ENCODE data around the gene SKIL. TPM values are rescaled to one million over a fixed set of nuclear protein-coding genes. Genes with fewer than 3 reads are reported as not detected.

SKIL gene
- total and polyA plus RNA-seq, 2 experiments from 2014 or later: 141 to 358 TPM

DNA sequence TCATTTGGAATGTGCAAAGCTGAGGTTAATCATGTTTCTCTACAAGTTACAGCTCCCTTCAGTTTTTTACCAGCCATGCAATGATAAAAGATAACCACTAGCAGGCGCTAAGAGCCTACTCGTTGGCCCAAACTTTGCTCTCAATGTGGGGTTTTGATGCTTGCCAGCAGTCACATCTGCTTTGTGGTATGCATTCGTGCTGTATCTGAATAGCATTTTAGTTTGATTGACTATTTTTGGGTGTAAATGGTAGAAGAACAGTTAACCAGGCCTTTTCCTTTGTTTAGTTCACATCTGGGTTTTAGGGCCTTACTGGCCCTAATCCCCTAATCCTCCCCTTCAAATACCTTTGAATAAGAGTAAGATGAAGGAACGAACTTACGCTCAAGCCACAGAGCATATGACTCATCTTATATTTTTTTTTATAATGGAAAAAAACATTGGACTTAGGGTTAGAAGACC, 56.7 kb downstream of the SKIL start:
- Mint-ChIP-seq H3K27ac (no peak overlapping the region), H3K4me1 (peaks cover 11% of the 10 kb centered on the region), H3K9me3 (0 out of 3 replicates have a peak, but pooled peaks cover 2% of the 10 kb centered on the region), H3K4me3 (no peak overlapping the region), H3K36me3 (ENCODE audit: low read depth) (peaks cover 3% of the 10 kb centered on the region; the same call in 1 of the 3 replicates), H3K27me3 (ENCODE audit: insufficient read depth, low read depth, poor library complexity) (peaks cover 21% of the 10 kb centered on the region)
- peak; percentile 86 for DNase-seq (ENCODE audit: low spot score)
- Histone ChIP-seq H3K27me3 (ENCODE audit: insufficient read depth) (peaks cover 32% of the 10 kb centered on the region), H3K9me2 (ENCODE audit: insufficient read depth) (0 out of 2 replicates have a peak, but pooled peaks cover 4% of the 10 kb centered on the region), H4K20me1 (replicated peaks; ENCODE audit: insufficient read depth) (no peaks in the 10 kb centered on the region), H3K4me3 (no peak overlapping the region), H3K4me2 (no peak overlapping the region), H3K4me1 (ENCODE audit: insufficient read depth) (peaks cover 8% of the 10 kb centered on the region; the same call in 1 of the 2 replicates), H3K79me2 (replicated peaks; ENCODE audit: insufficient read depth) (no peaks in the 10 kb centered on the region), H3K27ac (ENCODE audit: low read depth) (no peak overlapping the region), H3F3A (replicated peaks; ENCODE audit: low read depth) (peaks cover 14% of the 10 kb centered on the region), H3K36me3 (ENCODE audit: insufficient read depth) (no peaks in the 10 kb centered on the region), H2AFZ (no peak overlapping the region)
- peak; percentile 11 for ATAC-seq
- TF ChIP-seq, protein P1, sequence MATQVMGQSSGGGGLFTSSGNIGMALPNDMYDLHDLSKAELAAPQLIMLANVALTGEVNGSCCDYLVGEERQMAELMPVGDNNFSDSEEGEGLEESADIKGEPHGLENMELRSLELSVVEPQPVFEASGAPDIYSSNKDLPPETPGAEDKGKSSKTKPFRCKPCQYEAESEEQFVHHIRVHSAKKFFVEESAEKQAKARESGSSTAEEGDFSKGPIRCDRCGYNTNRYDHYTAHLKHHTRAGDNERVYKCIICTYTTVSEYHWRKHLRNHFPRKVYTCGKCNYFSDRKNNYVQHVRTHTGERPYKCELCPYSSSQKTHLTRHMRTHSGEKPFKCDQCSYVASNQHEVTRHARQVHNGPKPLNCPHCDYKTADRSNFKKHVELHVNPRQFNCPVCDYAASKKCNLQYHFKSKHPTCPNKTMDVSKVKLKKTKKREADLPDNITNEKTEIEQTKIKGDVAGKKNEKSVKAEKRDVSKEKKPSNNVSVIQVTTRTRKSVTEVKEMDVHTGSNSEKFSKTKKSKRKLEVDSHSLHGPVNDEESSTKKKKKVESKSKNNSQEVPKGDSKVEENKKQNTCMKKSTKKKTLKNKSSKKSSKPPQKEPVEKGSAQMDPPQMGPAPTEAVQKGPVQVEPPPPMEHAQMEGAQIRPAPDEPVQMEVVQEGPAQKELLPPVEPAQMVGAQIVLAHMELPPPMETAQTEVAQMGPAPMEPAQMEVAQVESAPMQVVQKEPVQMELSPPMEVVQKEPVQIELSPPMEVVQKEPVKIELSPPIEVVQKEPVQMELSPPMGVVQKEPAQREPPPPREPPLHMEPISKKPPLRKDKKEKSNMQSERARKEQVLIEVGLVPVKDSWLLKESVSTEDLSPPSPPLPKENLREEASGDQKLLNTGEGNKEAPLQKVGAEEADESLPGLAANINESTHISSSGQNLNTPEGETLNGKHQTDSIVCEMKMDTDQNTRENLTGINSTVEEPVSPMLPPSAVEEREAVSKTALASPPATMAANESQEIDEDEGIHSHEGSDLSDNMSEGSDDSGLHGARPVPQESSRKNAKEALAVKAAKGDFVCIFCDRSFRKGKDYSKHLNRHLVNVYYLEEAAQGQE (IDR thresholded peaks at IDR 0.05; ENCODE audit: unreplicated experiment): no peak
- TF ChIP-seq, protein P2, sequence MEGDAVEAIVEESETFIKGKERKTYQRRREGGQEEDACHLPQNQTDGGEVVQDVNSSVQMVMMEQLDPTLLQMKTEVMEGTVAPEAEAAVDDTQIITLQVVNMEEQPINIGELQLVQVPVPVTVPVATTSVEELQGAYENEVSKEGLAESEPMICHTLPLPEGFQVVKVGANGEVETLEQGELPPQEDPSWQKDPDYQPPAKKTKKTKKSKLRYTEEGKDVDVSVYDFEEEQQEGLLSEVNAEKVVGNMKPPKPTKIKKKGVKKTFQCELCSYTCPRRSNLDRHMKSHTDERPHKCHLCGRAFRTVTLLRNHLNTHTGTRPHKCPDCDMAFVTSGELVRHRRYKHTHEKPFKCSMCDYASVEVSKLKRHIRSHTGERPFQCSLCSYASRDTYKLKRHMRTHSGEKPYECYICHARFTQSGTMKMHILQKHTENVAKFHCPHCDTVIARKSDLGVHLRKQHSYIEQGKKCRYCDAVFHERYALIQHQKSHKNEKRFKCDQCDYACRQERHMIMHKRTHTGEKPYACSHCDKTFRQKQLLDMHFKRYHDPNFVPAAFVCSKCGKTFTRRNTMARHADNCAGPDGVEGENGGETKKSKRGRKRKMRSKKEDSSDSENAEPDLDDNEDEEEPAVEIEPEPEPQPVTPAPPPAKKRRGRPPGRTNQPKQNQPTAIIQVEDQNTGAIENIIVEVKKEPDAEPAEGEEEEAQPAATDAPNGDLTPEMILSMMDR (conservative IDR thresholded peaks at IDR 0.05; ENCODE audit: low read depth in 2 of 2): peak; percentile 99

DNA sequence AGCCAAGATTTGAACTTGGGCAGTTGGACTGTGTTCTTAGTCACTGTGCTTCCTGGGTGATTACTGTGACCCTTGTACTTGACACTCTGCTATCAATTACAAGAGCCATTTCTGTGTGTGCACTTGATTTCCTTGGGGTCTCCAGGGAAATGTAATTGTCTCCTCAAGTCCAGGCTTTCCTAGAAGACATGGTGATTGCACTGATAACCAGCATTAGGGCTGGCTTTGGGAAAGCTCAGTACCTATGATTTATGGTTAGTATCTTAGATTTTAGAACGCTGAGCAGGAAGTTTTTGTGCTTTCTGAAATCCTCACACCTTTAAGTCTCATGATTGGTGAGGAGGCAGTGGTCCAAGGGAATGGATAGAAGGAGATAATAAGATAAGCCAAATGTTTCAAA, 59.6 kb downstream of the SKIL start:
- no peak for DNase-seq (ENCODE audit: low spot score)
- peaks cover 27% of the 10 kb centered on the region for H3K4me1 ChIP-seq (ENCODE audit: insufficient read depth)
- peaks cover 23% of the 10 kb centered on the region for H3F3A ChIP-seq (replicated peaks; ENCODE audit: low read depth)
- H3K4me2 ChIP-seq: no peak overlapping the region
- no peak overlapping the region for H3K4me3 ChIP-seq
- H3K27ac ChIP-seq (ENCODE audit: low read depth): no peak overlapping the region
- ATAC-seq: no peak
- no peaks in the 10 kb centered on the region for H3K36me3 ChIP-seq (ENCODE audit: insufficient read depth)
- H3K9me3 Mint-ChIP-seq: 0 out of 3 replicates have a peak, but pooled peaks cover 2% of the 10 kb centered on the region
- no peak overlapping the region for H3K27ac Mint-ChIP-seq
- peaks cover 25% of the 10 kb centered on the region for H3K4me1 Mint-ChIP-seq
- H3K27me3 ChIP-seq (ENCODE audit: insufficient read depth): peaks cover 59% of the 10 kb centered on the region
- peaks cover 3% of the 10 kb centered on the region; the same call in 1 of the 3 replicates for H3K36me3 Mint-ChIP-seq (ENCODE audit: low read depth)
- H3K9me2 ChIP-seq (ENCODE audit: insufficient read depth): 0 out of 2 replicates have a peak, but pooled peaks cover 4% of the 10 kb centered on the region
- no peaks in the 10 kb centered on the region for H3K79me2 ChIP-seq (replicated peaks; ENCODE audit: insufficient read depth)
- no peaks in the 10 kb centered on the region for H4K20me1 ChIP-seq (replicated peaks; ENCODE audit: insufficient read depth)
- H3K4me3 Mint-ChIP-seq: no peak overlapping the region
- H3K27me3 Mint-ChIP-seq (ENCODE audit: insufficient read depth, low read depth, poor library complexity): peaks cover 38% of the 10 kb centered on the region
- H2AFZ ChIP-seq: no peak overlapping the region
- no peak for TF ChIP-seq POLR2AphosphoS5 (IDR thresholded peaks at IDR 0.05; ENCODE audit: low read depth)
- TF ChIP-seq, protein P2 (conservative IDR thresholded peaks at IDR 0.05; ENCODE audit: low read depth in 2 of 2): no peak
- TF ChIP-seq, protein P3, sequence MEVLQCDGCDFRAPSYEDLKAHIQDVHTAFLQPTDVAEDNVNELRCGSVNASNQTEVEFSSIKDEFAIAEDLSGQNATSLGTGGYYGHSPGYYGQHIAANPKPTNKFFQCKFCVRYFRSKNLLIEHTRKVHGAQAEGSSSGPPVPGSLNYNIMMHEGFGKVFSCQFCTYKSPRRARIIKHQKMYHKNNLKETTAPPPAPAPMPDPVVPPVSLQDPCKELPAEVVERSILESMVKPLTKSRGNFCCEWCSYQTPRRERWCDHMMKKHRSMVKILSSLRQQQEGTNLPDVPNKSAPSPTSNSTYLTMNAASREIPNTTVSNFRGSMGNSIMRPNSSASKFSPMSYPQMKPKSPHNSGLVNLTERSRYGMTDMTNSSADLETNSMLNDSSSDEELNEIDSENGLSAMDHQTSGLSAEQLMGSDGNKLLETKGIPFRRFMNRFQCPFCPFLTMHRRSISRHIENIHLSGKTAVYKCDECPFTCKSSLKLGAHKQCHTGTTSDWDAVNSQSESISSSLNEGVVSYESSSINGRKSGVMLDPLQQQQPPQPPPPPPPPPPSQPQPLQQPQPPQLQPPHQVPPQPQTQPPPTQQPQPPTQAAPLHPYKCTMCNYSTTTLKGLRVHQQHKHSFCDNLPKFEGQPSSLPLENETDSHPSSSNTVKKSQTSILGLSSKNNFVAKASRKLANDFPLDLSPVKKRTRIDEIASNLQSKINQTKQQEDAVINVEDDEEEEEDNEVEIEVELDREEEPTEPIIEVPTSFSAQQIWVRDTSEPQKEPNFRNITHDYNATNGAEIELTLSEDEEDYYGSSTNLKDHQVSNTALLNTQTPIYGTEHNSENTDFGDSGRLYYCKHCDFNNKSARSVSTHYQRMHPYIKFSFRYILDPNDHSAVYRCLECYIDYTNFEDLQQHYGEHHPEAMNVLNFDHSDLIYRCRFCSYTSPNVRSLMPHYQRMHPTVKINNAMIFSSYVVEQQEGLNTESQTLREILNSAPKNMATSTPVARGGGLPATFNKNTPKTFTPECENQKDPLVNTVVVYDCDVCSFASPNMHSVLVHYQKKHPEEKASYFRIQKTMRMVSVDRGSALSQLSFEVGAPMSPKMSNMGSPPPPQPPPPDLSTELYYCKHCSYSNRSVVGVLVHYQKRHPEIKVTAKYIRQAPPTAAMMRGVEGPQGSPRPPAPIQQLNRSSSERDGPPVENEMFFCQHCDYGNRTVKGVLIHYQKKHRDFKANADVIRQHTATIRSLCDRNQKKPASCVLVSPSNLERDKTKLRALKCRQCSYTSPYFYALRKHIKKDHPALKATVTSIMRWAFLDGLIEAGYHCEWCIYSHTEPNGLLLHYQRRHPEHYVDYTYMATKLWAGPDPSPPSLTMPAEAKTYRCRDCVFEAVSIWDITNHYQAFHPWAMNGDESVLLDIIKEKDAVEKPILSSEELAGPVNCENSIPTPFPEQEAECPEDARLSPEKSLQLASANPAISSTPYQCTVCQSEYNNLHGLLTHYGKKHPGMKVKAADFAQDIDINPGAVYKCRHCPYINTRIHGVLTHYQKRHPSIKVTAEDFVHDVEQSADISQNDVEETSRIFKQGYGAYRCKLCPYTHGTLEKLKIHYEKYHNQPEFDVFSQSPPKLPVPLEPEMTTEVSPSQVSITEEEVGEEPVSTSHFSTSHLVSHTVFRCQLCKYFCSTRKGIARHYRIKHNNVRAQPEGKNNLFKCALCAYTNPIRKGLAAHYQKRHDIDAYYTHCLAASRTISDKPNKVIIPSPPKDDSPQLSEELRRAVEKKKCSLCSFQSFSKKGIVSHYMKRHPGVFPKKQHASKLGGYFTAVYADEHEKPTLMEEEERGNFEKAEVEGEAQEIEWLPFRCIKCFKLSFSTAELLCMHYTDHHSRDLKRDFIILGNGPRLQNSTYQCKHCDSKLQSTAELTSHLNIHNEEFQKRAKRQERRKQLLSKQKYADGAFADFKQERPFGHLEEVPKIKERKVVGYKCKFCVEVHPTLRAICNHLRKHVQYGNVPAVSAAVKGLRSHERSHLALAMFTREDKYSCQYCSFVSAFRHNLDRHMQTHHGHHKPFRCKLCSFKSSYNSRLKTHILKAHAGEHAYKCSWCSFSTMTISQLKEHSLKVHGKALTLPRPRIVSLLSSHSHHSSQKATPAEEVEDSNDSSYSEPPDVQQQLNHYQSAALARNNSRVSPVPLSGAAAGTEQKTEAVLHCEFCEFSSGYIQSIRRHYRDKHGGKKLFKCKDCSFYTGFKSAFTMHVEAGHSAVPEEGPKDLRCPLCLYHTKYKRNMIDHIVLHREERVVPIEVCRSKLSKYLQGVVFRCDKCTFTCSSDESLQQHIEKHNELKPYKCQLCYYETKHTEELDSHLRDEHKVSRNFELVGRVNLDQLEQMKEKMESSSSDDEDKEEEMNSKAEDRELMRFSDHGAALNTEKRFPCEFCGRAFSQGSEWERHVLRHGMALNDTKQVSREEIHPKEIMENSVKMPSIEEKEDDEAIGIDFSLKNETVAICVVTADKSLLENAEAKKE (CRISPR knock-in tag; IDR thresholded peaks at IDR 0.05): no peak
- no peak for TF ChIP-seq ZNF331 (CRISPR knock-in tag; IDR thresholded peaks at IDR 0.05; ENCODE audit: low read depth)
- no peak for TF ChIP-seq EZH2 (IDR thresholded peaks at IDR 0.05; ENCODE audit: low read depth, unreplicated experiment)
- no peak for TF ChIP-seq NANOG (IDR thresholded peaks at IDR 0.05; ENCODE audit: borderline replicate concordance)

Measured in GM23338 (cell line).